Ureter (tissue), 1 donor: Measurements from ENCODE around the gene SPDYC. TPM values are rescaled to one million over a fixed set of nuclear protein-coding genes. Genes with fewer than 3 reads are reported as not detected.
A peak's percentile ranks its signal among the peaks of the same experiment; 100 is the strongest.
"Not testable (repeated sequence)": the region's sequence is repeated elsewhere in the genome, so short reads cannot be mapped to it uniquely, and the experiment has no call there.

Experiments used
- DNase-seq: peaks from one replicate; pipeline ENCODE4 v3.0.0-alpha.2; 2020; ENCODE audit warnings: low spot score
- total RNA-seq: library from RNA; stranded (reverse); gene quantifications from one replicate; pipeline ENCODE4 v1.2.4, GENCODE V29; 2023
- donor health status: DM: yes; HTN: yes; CAD: no.

SPDYC gene
- total RNA-seq, 1 donor from 2014 or later, result not detected

DNA sequence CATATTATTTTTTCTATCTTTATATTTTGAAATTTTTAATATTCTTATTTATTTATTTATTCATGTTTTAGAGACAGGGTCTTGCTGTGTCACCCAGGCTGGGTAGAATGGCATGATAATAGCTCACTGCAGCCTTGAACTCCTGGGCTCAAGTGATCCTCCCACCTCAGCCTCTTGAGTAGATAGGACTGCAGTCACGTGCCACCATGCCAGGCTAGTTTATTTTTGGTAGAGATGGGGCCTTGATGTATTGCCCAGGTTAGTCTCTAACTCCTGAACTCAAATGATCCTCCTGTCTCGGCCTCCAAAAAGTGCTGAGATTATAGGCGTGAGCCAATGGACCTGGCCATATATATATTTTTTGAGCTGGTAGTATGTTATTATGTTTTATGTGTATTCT is 2.4 kb upstream of the SPDYC start:
- no peak for DNase-seq

GRCh38 chr11:65169164-65169641 is 830 bp upstream of the SPDYC start:
- DNase-seq, result no peak

GRCh38 chr11:65172600-65172999 is 2.6 kb downstream of the SPDYC start:
- no peak for DNase-seq

DNA sequence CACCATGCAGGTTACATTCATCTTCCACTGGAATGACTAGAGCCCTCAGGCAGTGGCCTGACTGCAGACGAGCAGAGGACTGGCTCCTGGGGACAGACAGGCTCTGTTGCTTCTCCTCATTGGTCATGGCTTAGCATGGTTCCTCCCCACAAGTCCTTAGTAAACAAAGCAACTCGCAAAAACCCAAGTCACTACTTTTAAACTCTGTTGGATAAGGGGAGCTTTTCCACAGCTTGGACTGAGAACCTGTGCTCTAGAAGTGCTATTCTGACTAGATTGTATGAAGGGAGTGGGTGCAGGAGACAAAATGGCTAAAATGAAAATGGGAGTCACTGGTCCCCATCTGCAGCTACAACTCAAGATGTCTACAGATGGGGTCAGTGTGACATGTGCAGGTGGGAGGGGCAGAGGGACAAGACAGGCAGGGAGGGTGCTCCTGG is 4.6 kb downstream of the SPDYC start:
- DNase-seq, result not testable (repeated sequence)

DNA sequence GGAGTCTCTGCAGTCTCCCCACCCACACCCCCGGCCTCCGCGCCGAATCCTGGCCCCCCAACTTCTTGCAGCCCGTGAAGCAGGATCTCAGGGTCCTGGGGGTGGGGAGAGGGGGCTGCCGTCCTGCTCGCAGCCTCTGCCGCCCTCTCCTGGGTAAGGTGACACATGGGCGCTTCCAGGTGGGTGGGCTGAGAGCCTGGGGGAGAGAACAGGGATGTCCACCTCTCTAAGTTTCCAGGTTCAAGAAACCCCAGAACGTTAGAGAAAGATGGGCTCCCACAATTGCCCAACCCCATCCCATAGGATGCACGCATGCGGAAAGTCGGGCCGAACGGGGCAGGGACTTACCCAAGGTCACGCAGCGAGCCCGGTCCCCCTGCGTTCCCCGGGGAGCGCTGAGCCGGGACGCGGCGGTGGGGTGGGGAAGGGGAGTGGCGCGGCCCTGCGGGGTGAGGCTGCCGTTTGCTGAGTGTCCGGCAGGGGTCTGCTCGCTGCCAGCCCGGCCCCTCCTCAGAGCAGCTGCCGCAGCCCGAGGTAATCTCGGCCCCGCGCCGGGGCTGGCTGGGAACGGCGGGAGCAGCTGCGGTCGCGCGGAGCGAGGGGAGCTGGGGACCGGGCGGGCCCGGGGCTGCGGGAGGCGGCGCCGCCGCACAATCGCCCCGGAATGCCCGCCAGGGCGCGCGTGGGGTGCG is 11.0 kb downstream of the SPDYC start:
- DNase-seq, result peak; percentile 69

- peak; percentile 90 for DNase-seq
These were observed 11.7 kb downstream of the SPDYC start, which contains the start of gene CAPN1 for GRCh38 chr11:65181569-65182257. TSS of gene CAPN1 (plus strand) at chr11:65181928. CDS start at chr11:65182702, 774 bp downstream.

DNA sequence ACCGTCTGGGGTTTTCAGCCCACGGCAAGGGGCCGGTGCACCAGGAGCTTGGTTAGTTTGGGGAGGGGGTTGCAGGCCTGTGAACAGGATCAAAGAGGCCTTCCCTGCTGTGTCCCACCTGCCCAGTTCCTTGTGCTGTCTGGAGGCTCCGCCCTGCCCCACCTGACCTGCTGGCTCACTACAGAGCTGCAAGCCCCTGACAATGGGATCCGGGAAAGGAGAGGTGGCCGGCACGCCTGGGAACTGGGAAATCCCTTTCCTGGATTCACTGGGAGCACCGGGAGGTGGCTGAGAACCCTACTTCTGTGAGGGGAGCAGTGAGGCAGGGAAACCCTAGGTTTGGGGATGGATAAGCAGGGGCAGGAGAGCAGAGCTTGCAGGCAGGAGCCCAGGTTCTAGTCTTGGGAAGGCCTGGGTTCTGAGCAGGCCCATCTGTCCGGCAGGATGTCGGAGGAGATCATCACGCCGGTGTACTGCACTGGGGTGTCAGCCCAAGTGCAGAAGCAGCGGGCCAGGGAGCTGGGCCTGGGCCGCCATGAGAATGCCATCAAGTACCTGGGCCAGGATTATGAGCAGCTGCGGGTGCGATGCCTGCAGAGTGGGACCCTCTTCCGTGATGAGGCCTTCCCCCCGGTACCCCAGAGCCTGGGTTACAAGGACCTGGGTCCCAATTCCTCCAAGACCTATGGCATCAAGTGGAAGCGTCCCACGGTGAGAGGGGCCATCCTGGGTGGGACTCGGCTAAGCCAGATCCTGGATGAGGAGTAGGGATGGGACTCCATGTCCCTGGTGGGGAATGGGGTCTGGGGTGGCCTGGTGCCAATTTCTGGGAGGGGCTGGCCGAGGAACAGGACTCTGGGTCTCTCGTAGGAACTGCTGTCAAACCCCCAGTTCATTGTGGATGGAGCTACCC is 12.5 kb downstream of the SPDYC start:
- DNase-seq, result peak; percentile 73

- peak; percentile 85 for DNase-seq
These were observed 13.3 kb downstream of the SPDYC start for GRCh38 chr11:65183201-65183891.

- no peak for DNase-seq
These were observed 14.1 kb downstream of the SPDYC start for GRCh38 chr11:65184146-65184545.

GRCh38 chr11:65185171-65185570 is 15.1 kb downstream of the SPDYC start:
- no peak for DNase-seq

DNA sequence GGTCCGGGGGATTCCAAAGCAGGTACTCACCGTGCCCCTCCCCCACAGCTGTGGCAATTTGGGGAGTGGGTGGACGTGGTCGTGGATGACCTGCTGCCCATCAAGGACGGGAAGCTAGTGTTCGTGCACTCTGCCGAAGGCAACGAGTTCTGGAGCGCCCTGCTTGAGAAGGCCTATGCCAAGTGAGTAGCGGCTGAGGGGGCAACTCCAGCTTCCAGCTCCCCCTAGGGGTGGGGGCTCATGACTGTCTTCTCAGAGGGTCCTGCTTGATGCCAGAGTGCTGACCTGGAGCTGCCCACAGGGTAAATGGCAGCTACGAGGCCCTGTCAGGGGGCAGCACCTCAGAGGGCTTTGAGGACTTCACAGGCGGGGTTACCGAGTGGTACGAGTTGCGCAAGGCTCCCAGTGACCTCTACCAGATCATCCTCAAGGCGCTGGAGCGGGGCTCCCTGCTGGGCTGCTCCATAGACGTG is 15.9 kb downstream of the SPDYC start:
- no peak for DNase-seq

- no peak for DNase-seq
These were observed 16.7 kb downstream of the SPDYC start for GRCh38 chr11:65186701-65187100.

DNA sequence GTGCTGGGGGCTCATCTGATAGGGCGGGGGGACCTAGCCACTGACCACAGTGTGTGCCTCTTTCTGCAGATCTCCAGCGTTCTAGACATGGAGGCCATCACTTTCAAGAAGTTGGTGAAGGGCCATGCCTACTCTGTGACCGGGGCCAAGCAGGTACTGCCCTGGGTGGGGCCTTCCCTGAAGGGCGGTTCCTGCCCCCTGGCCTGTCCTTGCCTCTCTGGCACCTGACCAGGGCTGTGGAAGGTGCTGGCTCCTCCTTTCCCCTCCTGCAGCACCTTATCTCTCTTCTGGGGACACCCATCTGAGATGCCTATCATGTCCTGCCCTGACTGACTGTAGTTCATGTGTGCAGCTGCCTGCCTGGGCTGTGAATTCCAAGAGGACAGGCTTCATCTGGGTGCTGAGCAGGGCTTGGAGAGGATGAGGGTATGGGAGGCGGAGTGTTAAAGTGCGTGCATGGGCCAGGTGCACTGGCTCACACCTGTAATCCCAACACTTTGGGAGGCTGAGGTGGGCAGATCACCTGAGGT is 17.2 kb downstream of the SPDYC start:
- no peak for DNase-seq

DNA sequence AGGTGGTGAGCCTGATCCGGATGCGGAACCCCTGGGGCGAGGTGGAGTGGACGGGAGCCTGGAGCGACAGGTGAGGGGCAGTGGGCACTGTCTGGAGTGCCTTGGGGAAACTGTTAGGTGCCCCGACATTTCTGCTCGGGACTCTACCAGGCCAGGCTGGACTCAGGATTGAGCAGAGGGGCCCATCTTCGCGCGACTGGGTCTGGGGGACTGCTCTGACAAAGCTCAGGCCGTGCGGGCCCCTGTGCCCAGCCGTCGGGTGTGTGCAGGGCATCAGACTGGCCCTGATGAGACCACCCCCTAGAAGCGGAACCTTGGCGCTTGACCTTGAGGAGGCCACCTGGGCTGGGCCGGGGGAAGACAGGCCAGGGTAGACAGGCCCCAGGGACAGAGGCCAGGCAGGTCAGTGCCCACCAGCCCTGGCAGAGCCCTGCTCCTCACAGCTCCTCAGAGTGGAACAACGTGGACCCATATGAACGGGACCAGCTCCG is 18.0 kb downstream of the SPDYC start:
- no peak for DNase-seq

- DNase-seq, result no peak
These were observed 18.5 kb downstream of the SPDYC start for GRCh38 chr11:65188486-65188885.

- DNase-seq, result no peak
These were observed 19.2 kb downstream of the SPDYC start for GRCh38 chr11:65189191-65189590.

GRCh38 chr11:65194564-65194963 is 24.5 kb downstream of the SPDYC start:
- no peak for DNase-seq

GRCh38 chr11:65204143-65204542 is 34.1 kb downstream of the SPDYC start:
- no peak for DNase-seq

DNA sequence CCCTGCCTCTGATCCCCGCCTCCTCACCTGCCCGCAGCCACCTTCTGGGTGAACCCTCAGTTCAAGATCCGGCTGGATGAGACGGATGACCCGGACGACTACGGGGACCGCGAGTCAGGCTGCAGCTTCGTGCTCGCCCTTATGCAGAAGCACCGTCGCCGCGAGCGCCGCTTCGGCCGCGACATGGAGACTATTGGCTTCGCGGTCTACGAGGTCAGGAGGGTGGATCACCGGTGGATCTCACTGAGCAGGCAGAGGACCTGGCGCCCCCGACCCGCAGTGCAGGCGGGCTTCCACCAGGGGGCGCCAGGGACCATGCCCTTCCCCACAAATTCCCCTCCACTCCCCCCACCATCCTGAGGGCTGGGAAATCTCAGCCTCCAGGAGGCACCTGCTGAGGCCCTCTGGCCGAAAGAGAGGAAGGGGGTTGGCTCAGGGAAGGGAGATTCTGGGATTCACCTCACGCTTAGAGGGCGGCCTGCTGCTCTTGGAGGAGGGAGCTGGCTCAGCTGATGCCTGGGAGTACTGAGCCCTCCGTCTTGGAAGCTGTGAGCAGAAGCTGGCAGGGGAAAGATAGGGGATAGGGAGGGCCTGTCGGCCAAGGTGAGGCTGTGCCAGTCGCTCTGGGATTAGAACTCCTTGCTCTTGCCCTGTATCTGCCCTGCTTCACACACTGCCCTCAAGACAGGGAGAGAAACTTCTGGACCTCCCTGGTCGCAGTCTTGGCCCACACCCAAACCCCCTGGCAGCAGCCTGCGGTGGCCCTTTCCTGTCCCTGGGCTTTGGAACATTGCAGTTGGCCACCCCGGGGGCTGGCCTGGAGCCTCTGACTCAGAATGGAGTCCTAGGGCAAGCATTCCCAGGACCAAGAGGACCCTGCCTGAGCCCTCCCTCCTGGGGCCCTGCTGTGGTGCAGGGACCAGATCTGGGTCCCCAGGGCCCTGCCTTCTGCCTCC is 34.9 kb downstream of the SPDYC start:
- DNase-seq, result no peak

GRCh38 chr11:65205602-65205967 is 35.6 kb downstream of the SPDYC start:
- no peak for DNase-seq
